ENCODE results near the gene NRIP3.

NRIP3 gene

GRCh38 chr11:9003573-9004182 is at the start of gene NRIP3:
Gene NRIP3, minus strand, starts transcription at chr11:9004001. Its CDS starts 66 bp downstream, at chr11:9003935.
- DNase-seq: peak; percentile 68

GRCh38 chr11:9052316-9052715 is 48.5 kb upstream of the NRIP3 start:
- no peak for DNase-seq

- DNase-seq: no peak
These were observed 46.2 kb upstream of the NRIP3 start for GRCh38 chr11:9049959-9050358.

GRCh38 chr11:9047964-9048523 is 44.2 kb upstream of the NRIP3 start:
- no peak for DNase-seq

GRCh38 chr11:9046481-9046880 is 42.7 kb upstream of the NRIP3 start:
- no peak for DNase-seq

- DNase-seq: no peak
These were observed 38.7 kb upstream of the NRIP3 start for GRCh38 chr11:9042488-9042887.

GRCh38 chr11:9041747-9042146 is 37.9 kb upstream of the NRIP3 start:
- no peak for DNase-seq

GRCh38 chr11:9040410-9040809 is 36.6 kb upstream of the NRIP3 start:
- no peak for DNase-seq

GRCh38 chr11:9039863-9040262 is 36.1 kb upstream of the NRIP3 start:
- no peak for DNase-seq

- no peak for DNase-seq
These were observed 35.4 kb upstream of the NRIP3 start for GRCh38 chr11:9039198-9039597.

GRCh38 chr11:9038541-9038940 is 34.7 kb upstream of the NRIP3 start:
- no peak for DNase-seq

GRCh38 chr11:9037963-9038362 is 34.2 kb upstream of the NRIP3 start:
- DNase-seq: no peak

- DNase-seq: no peak
These were observed 33.4 kb upstream of the NRIP3 start for GRCh38 chr11:9037046-9037780.

- DNase-seq: no peak
These were observed 26.8 kb upstream of the NRIP3 start for GRCh38 chr11:9030601-9031000.

- no peak for DNase-seq
These were observed 25.6 kb upstream of the NRIP3 start for GRCh38 chr11:9029422-9029821.

- no peak for DNase-seq
These were observed 24.8 kb upstream of the NRIP3 start for GRCh38 chr11:9028581-9028980.

- no peak for DNase-seq
These were observed 21.5 kb upstream of the NRIP3 start for GRCh38 chr11:9025101-9025850.

- no peak for DNase-seq
These were observed 19.3 kb upstream of the NRIP3 start for GRCh38 chr11:9022961-9023680.

- no peak for DNase-seq
These were observed 17.1 kb upstream of the NRIP3 start for GRCh38 chr11:9020916-9021315.

GRCh38 chr11:9019861-9020260 is 16.1 kb upstream of the NRIP3 start:
- no peak for DNase-seq

- no peak for DNase-seq
These were observed 14.0 kb upstream of the NRIP3 start for GRCh38 chr11:9017773-9018172.

- DNase-seq: no peak
These were observed 13.3 kb upstream of the NRIP3 start for GRCh38 chr11:9016916-9017642.

Data from activated gamma-delta T cell treated with Interleukin-2 at 50 U/mL for 16 hours (primary cell).